Tibial artery (tissue), 4 donors: ENCODE data around the gene DLG2.

Experiments used
- DNase-seq, 2 donors: peaks; one replicate each; pipeline ENCODE4 v3.0.0-alpha.2; 2019
- H3K27ac ChIP-seq, 2 donors: fragments of 200-600 bp; sonication (generic) in 1 of 2; 1 replicate in 1 of 2; 2 replicates in 1 of 2; pipeline ENCODE4 v1.5.1; 2018 to 2019; ENCODE audit warnings: mild to moderate bottlenecking in 1 of 2
- H3K27me3 ChIP-seq, 2 donors: fragments of 200-600 bp; sonication (generic) in 1 of 2; one replicate each; pipeline versions ENCODE4 v1.5.1 to v1.6.0; 2016 to 2019
- H3K36me3 ChIP-seq, 3 donors: fragments of 200-600 bp; sonication (generic) in 2 of 3; one replicate each; pipeline ENCODE4 v1.5.1; 2016 to 2019; ENCODE audit warnings: mild to moderate bottlenecking in 2 of 3
- H3K4me1 ChIP-seq, 4 donors: fragments of 200-600 bp; sonication (generic) in 2 of 4; 1 replicate in 3 of 4; 2 replicates in 1 of 4; pipeline ENCODE4 v1.5.1; 2016 to 2019
- H3K4me3 ChIP-seq, 2 donors: fragments of 200-600 bp; sonication (generic) in 1 of 2; 1 replicate in 1 of 2; 2 replicates in 1 of 2; pipeline ENCODE4 v1.5.1; 2018 to 2019; ENCODE audit warnings: mild to moderate bottlenecking in 2 of 2
- H3K9me3 ChIP-seq, 3 donors: fragments of 200-600 bp; sonication (generic) in 1 of 3; one replicate each; pipeline ENCODE4 v1.5.1; 2016 to 2019
- CTCF ChIP-seq, 2 experiments: fragments of 200-600 bp in 1 of 2; fragments of 450-650 bp in 1 of 2; IDR thresholded peaks; one replicate each; pipeline ENCODE4 v1.5.1; 2017 to 2019; ENCODE audit warnings: antibody characterized with exemption in 2 of 2, mild to moderate bottlenecking in 1 of 2, moderate library complexity in 1 of 2
- intact Hi-C: fragments of 100-400 bp; cut with DNase I; formaldehyde crosslinking; loops from one replicate; pipeline ENCODE4 v1.15.0; 2023; ENCODE audit warnings: low total_unique reads

DLG2 gene

GRCh38 chr11:83779876-83780275 lies 1847.3 kb downstream of the DLG2 start:
- Histone ChIP-seq H3K9me3 (no peaks in the 10 kb centered on the region), H3K4me1 (no peaks in the 10 kb centered on the region), H3K36me3 (no peaks in the 10 kb centered on the region), H3K4me3 (no peak overlapping the region), H3K27me3 (no peaks in the 10 kb centered on the region), H3K27ac (no peak overlapping the region)
- no peak for TF ChIP-seq CTCF (IDR thresholded peaks at IDR 0.05)
- DNase-seq = no peak
- intact Hi-C loops = no loop called here

GRCh38 chr11:83778596-83778995 lies 1848.5 kb downstream of the DLG2 start:
- Histone ChIP-seq H3K4me1 (no peaks in the 10 kb centered on the region), H3K36me3 (no peaks in the 10 kb centered on the region), H3K4me3 (no peak overlapping the region), H3K27ac (no peak overlapping the region), H3K9me3 (no peaks in the 10 kb centered on the region), H3K27me3 (no peaks in the 10 kb centered on the region)
- DNase-seq = no peak
- intact Hi-C loops = no loop called here
- TF ChIP-seq CTCF (IDR thresholded peaks at IDR 0.05) = no peak

GRCh38 chr11:83773950-83774880 lies 1852.9 kb downstream of the DLG2 start:
- intact Hi-C loops = no loop called here
- no peaks in the 10 kb centered on the region for H3K9me3 ChIP-seq
- no peak overlapping the region for H3K4me3 ChIP-seq
- H3K27me3 ChIP-seq = no peaks in the 10 kb centered on the region
- no peak for DNase-seq
- H3K36me3 ChIP-seq = no peaks in the 10 kb centered on the region
- no peak for TF ChIP-seq CTCF (IDR thresholded peaks at IDR 0.05)
- no peak overlapping the region for H3K27ac ChIP-seq
- no peaks in the 10 kb centered on the region for H3K4me1 ChIP-seq

- no peak for TF ChIP-seq CTCF (IDR thresholded peaks at IDR 0.05)
- no peak overlapping the region for H3K4me3 ChIP-seq
- H3K27me3 ChIP-seq = no peaks in the 10 kb centered on the region
Observed at GRCh38 chr11:83768489-83768888, 1858.7 kb downstream of the DLG2 start.

GRCh38 chr11:83766932-83767331 lies 1860.2 kb downstream of the DLG2 start:
- intact Hi-C loops = no loop called here
- Histone ChIP-seq H3K27me3 (no peaks in the 10 kb centered on the region), H3K4me1 (no peaks in the 10 kb centered on the region), H3K4me3 (no peak overlapping the region), H3K9me3 (no peaks in the 10 kb centered on the region), H3K27ac (no peak overlapping the region), H3K36me3 (no peaks in the 10 kb centered on the region)
- DNase-seq = no peak
- no peak for TF ChIP-seq CTCF (IDR thresholded peaks at IDR 0.05)

More at GRCh38 chr11:83768489-83768888, 1858.7 kb downstream of the DLG2 start:
- Histone ChIP-seq H3K36me3 (no peaks in the 10 kb centered on the region), H3K9me3 (no peaks in the 10 kb centered on the region), H3K27ac (no peak overlapping the region), H3K4me1 (no peaks in the 10 kb centered on the region)
- DNase-seq = no peak
- intact Hi-C loops = no loop called here
